C4-2B (cell line): ENCODE measurements around the gene KAZN.

Experiments
- H3K27ac ChIP-seq: fragments of 450-650 bp; 2 replicates; pipeline ENCODE4 v1.5.1; 2017
- CTCF ChIP-seq: fragments of 450-650 bp; conservative IDR thresholded peaks from 2 replicates; pipeline ENCODE4 v1.5.1; 2017; ENCODE audit warnings: mild to moderate bottlenecking
- ZFX ChIP-seq: fragments of 450-650 bp; IDR thresholded peaks from 2 replicates; pipeline ENCODE4 v1.6.1; 2017

KAZN gene

GRCh38 chr1:14653461-14653960 lies 55.0 kb downstream of the KAZN start:
- no peak overlapping the region for H3K27ac ChIP-seq
- TF ChIP-seq CTCF, result no peak
- no peak for TF ChIP-seq ZFX

- TF ChIP-seq ZFX, result no peak
- TF ChIP-seq CTCF, result no peak
- no peak overlapping the region for H3K27ac ChIP-seq
Observed at GRCh38 chr1:14654554-14654953, 56.1 kb downstream of the KAZN start.

GRCh38 chr1:14655385-14655784 lies 56.9 kb downstream of the KAZN start:
- TF ChIP-seq ZFX (no peak), CTCF (no peak)
- H3K27ac ChIP-seq, result no peak overlapping the region

- no peak for TF ChIP-seq CTCF
- no peak for TF ChIP-seq ZFX
- H3K27ac ChIP-seq, result no peak overlapping the region
Observed at GRCh38 chr1:14656384-14656937, 58.0 kb downstream of the KAZN start.

GRCh38 chr1:14658642-14659041 lies 60.2 kb downstream of the KAZN start:
- TF ChIP-seq CTCF, result no peak
- TF ChIP-seq ZFX, result no peak
- no peak overlapping the region for H3K27ac ChIP-seq

GRCh38 chr1:14659913-14660312 lies 61.4 kb downstream of the KAZN start:
- TF ChIP-seq ZFX (no peak), CTCF (no peak)
- H3K27ac ChIP-seq, result no peak overlapping the region

GRCh38 chr1:14660801-14661200 lies 62.3 kb downstream of the KAZN start:
- TF ChIP-seq ZFX, result no peak
- no peak overlapping the region for H3K27ac ChIP-seq

- TF ChIP-seq CTCF, result no peak
- TF ChIP-seq ZFX, result no peak
- H3K27ac ChIP-seq, result no peak overlapping the region
Observed at GRCh38 chr1:14661222-14661621, 62.7 kb downstream of the KAZN start.
